Vagina (tissue), 2 donors: ENCODE measurements around the gene OR52E5. TPM values are rescaled to one million over a fixed set of nuclear protein-coding genes. Genes with fewer than 3 reads are reported as not detected.

ENCODE experiments used
- DNase-seq, 2 donors: peaks; one replicate each; pipeline ENCODE4 v3.0.0-alpha.2; 2017; ENCODE audit errors: extremely low spot score in 2 of 2
- H3K27ac ChIP-seq: fragments of 200-600 bp; sonication (generic); one replicate; pipeline ENCODE4 v1.5.1; 2019
- H3K27me3 ChIP-seq: fragments of 200-600 bp; sonication (generic); one replicate; pipeline ENCODE4 v1.5.1; 2019
- H3K36me3 ChIP-seq, 2 donors: fragments of 200-600 bp; sonication (generic); one replicate each; pipeline ENCODE4 v1.5.1; 2017 to 2019
- H3K4me1 ChIP-seq: fragments of 200-600 bp; sonication (generic); one replicate; pipeline ENCODE4 v1.5.1; 2019
- H3K4me3 ChIP-seq, 2 donors: fragments of 200-600 bp; sonication (generic); 1 replicate in 1 of 2; 2 replicates in 1 of 2; pipeline ENCODE4 v1.5.1; 2016 to 2019
- H3K9me3 ChIP-seq: fragments of 200-600 bp; sonication (generic); one replicate; pipeline ENCODE4 v1.5.1; 2019
- POLR2A ChIP-seq, 2 donors: fragments of 450-650 bp; IDR thresholded peaks; one replicate each; pipeline ENCODE4 v1.6.1; 2017; ENCODE audit warnings: antibody characterized with exemption in 2 of 2, mild to moderate bottlenecking in 2 of 2, moderate library complexity in 2 of 2
- POLR2AphosphoS5 ChIP-seq, 2 donors: sonication (generic); formaldehyde crosslinking; IDR thresholded peaks; one replicate each; pipeline ENCODE4 v1.9.0; 2017; ENCODE audit warnings: antibody characterized with exemption in 2 of 2, mild to moderate bottlenecking in 2 of 2, low read depth in 1 of 2; ENCODE audit not compliant: insufficient read depth in 1 of 2
- intact Hi-C: fragments of 100-400 bp; cut with DNase I; formaldehyde crosslinking; loops from one replicate; pipeline ENCODE4 v1.15.1; 2023
- total RNA-seq: library from RNA; depleted of rRNA; stranded (reverse); fragments of >200 nt; gene quantifications from one replicate; pipeline ENCODE4 v1.2.3, GENCODE V29; 2016
- TF ChIP-seq, protein P1 (sequence below), 3 experiments: fragments of 450-650 bp in 2 of 3; fragments of 200-600 bp in 1 of 3; sonication (generic) in 1 of 3; IDR thresholded peaks; one replicate each; pipeline ENCODE4 v1.5.1; 2017 to 2019; ENCODE audit warnings: antibody characterized with exemption in 3 of 3, mild to moderate bottlenecking in 2 of 3, moderate library complexity in 2 of 3

OR52E5 gene
- total RNA-seq, 1 donor from 2014 or later = not detected

DNA sequence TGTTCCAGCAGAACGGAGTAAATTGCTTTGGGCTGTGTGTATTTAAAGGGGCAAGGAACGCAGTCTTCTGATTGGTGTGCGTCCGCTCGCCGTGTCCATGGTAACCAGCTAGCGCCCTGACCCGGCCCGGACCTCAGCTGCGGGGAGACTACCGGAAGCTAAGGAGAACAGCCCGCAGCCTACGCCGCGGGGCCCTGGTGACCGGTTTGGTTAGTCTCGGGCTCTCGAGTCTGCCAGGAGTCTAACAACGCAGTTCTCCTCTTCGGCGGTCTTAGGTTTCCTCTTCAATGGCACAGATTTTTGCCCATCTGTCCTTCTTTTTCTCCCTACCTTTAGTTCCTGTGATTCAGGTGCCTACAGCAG is 45.6 kb downstream of the OR52E5 start:
- DNase-seq = no peak
- TF ChIP-seq POLR2A (IDR thresholded peaks at IDR 0.05) = no peak
- TF ChIP-seq, protein P1, sequence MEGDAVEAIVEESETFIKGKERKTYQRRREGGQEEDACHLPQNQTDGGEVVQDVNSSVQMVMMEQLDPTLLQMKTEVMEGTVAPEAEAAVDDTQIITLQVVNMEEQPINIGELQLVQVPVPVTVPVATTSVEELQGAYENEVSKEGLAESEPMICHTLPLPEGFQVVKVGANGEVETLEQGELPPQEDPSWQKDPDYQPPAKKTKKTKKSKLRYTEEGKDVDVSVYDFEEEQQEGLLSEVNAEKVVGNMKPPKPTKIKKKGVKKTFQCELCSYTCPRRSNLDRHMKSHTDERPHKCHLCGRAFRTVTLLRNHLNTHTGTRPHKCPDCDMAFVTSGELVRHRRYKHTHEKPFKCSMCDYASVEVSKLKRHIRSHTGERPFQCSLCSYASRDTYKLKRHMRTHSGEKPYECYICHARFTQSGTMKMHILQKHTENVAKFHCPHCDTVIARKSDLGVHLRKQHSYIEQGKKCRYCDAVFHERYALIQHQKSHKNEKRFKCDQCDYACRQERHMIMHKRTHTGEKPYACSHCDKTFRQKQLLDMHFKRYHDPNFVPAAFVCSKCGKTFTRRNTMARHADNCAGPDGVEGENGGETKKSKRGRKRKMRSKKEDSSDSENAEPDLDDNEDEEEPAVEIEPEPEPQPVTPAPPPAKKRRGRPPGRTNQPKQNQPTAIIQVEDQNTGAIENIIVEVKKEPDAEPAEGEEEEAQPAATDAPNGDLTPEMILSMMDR (IDR thresholded peaks at IDR 0.05) = no peak
- TF ChIP-seq POLR2AphosphoS5 (IDR thresholded peaks at IDR 0.05; ENCODE audit: insufficient read depth in 1 of 2, low read depth in 1 of 2) = no peak
- H3K27me3 ChIP-seq = no peaks in the 10 kb centered on the region

DNA sequence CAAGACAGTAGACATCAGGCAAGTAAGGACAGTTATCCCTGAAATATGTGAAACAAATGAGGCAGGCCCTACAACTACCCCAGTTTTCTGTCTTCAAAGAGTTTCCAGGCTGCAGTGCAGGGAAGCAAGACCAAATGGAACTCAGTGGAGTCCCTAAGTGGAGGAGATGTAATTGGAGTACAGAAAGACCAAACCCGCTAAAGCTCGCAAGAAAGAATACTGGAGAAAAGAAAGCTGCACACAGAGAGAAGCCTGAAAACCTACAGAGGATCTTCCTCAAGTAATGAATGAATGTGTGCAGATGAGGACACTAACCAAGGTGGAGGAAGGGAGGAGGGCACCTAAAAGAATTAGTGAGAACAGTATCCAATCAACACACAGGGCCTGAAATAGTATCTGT is 47.7 kb downstream of the OR52E5 start:
- Histone ChIP-seq H3K27ac (no peak overlapping the region), H3K27me3 (no peaks in the 10 kb centered on the region), H3K4me3 (no peak overlapping the region), H3K9me3 (no peaks in the 10 kb centered on the region), H3K36me3 (no peaks in the 10 kb centered on the region), H3K4me1 (no peaks in the 10 kb centered on the region)
- DNase-seq = no peak
- TF ChIP-seq POLR2A (IDR thresholded peaks at IDR 0.05) (no peak), POLR2AphosphoS5 (IDR thresholded peaks at IDR 0.05; ENCODE audit: insufficient read depth in 1 of 2, low read depth in 1 of 2) (no peak)
- TF ChIP-seq, protein P1 (IDR thresholded peaks at IDR 0.05) = no peak
- intact Hi-C loops = no loop called here

More for the DNA sequence above, 45.6 kb downstream of the OR52E5 start:
- intact Hi-C loops = no loop called here
- no peak overlapping the region for H3K4me3 ChIP-seq
- no peaks in the 10 kb centered on the region for H3K9me3 ChIP-seq
- H3K36me3 ChIP-seq = no peaks in the 10 kb centered on the region
- no peaks in the 10 kb centered on the region for H3K4me1 ChIP-seq
- H3K27ac ChIP-seq = no peak overlapping the region

DNA sequence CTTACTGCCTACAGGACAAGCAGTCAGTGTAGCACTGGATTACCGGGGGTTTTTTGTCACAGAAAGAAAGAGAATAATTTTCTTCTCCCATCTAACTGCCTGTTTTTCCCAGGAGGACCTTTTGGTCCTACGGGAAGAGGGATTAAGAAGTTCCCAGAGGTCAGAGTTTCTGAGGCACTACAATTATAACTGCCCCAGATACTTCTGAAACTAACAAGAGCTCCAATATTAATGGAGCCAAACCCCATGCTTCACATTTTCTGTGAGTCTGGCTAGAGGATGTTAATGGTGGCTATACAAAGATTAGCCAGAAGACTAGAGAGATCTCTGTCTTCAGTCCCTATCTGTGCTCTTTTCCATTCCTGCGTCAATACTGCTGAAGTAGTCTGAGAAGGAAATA is 48.9 kb downstream of the OR52E5 start, which contains the start of gene OR56A3:
OR56A3 (plus strand) TSS at position 301 of the 400 bp plus-strand sequence. CDS start 5,096 bp downstream, outside the sequence.
- Histone ChIP-seq H3K27ac (no peak within 1 kb of the TSS), H3K4me3 (no peak within 1 kb of the TSS), H3K9me3 (no peaks in the 10 kb centered on the region), H3K27me3 (no peaks in the 10 kb centered on the region), H3K4me1 (no peaks in the 10 kb centered on the region), H3K36me3 (no peaks in the 10 kb centered on the region)
- no peak for DNase-seq
- intact Hi-C loops = no loop called here
- TF ChIP-seq, protein P1 (IDR thresholded peaks at IDR 0.05) = no peak
- no peak for TF ChIP-seq POLR2AphosphoS5 (IDR thresholded peaks at IDR 0.05; ENCODE audit: insufficient read depth in 1 of 2, low read depth in 1 of 2)
- no peak for TF ChIP-seq POLR2A (IDR thresholded peaks at IDR 0.05)

Other genes starting within 250 kb of the OR52E5 start
- gene TRIM5, start 208.1 kb upstream of the OR52E5 start, total RNA-seq = 20.4 TPM
- 32.7 TPM for gene TRIM22, start 203.4 kb upstream of the OR52E5 start, total RNA-seq
- gene OR56B1, start 156.8 kb upstream of the OR52E5 start, total RNA-seq = not detected
- not detected for gene OR52N4, start 139.0 kb upstream of the OR52E5 start, total RNA-seq
- not detected for gene OR52N5, start 109.9 kb upstream of the OR52E5 start, total RNA-seq
- not detected for gene OR52N1, start 101.9 kb upstream of the OR52E5 start, total RNA-seq
- not detected for gene OR52N2, start 84.3 kb upstream of the OR52E5 start, total RNA-seq
- gene OR52E6, start 51.3 kb upstream of the OR52E5 start, total RNA-seq = not detected
- gene OR52E8, start 35.5 kb upstream of the OR52E5 start, total RNA-seq = not detected
- gene OR52E4, start 12.6 kb upstream of the OR52E5 start, total RNA-seq = not detected
- gene OR56A3, start 49.0 kb downstream of the OR52E5 start, total RNA-seq = not detected
- not detected for gene OR56A5, start 75.3 kb downstream of the OR52E5 start, total RNA-seq
- not detected for gene OR52L1, start 93.8 kb downstream of the OR52E5 start, total RNA-seq
- not detected for gene OR56A4, start 113.7 kb downstream of the OR52E5 start, total RNA-seq
- not detected for gene OR56A1, start 137.6 kb downstream of the OR52E5 start, total RNA-seq
- not detected for gene OR56B4, start 214.5 kb downstream of the OR52E5 start, total RNA-seq